OCI-LY7 (cell line): ENCODE data around the gene MRPL34. TPM values are rescaled to one million over a fixed set of nuclear protein-coding genes. Genes with fewer than 3 reads are reported as not detected.
"Not testable (repeated sequence)": the region's sequence is repeated elsewhere in the genome, so short reads cannot be mapped to it uniquely, and the experiment has no call there.

Source experiments
- BruUV-seq: library from RNA; stranded (reverse); fragments of 400-500 nt; replicated peaks from 2 replicates; lab custom pipeline; 2021; lab: Mats Ljungman, UMichigan
- CTCF ChIA-PET: fragments of 300-600 bp; sonication (Branson Sonifier 250); formaldehyde crosslinking; loops from one replicate; lab custom pipeline; 2022; ENCODE audit warnings: antibody characterized with exemption; ENCODE audit not compliant: unreplicated experiment; lab: Charles Lee
- POLR2A ChIA-PET: fragments of 300-600 bp; sonication (Branson Sonifier 250); formaldehyde crosslinking; loops from one replicate; lab custom pipeline; 2022; ENCODE audit warnings: antibody characterized with exemption; lab: Charles Lee
- DNase-seq: peaks from one replicate; pipeline ENCODE4 v3.0.0-alpha.2; 2015; ENCODE audit warnings: low spot score
- H2AFZ ChIP-seq: fragments of 200-600 bp; sonication (generic), shearing (Covaris generic); 2 replicates; pipeline ENCODE4 v1.6.1; 2014; ENCODE audit warnings: mild to moderate bottlenecking, antibody characterized with exemption, low read length, moderate library complexity
- H3K27ac ChIP-seq: fragments of 200-600 bp; sonication (generic); 2 replicates; pipeline ENCODE4 v1.5.1; 2014; ENCODE audit warnings: mixed run types, low read depth, mild to moderate bottlenecking, moderate library complexity, low read length, inconsistent platforms; ENCODE audit not compliant: poor library complexity, severe bottlenecking
- H3K36me3 ChIP-seq: fragments of 200-600 bp; sonication (generic); 2 replicates; pipeline ENCODE4 v1.6.1; 2014; ENCODE audit warnings: mild to moderate bottlenecking, antibody characterized with exemption, low read length, moderate library complexity, mixed read lengths; ENCODE audit not compliant: insufficient read depth
- H3K4me1 ChIP-seq: fragments of 200-600 bp; sonication (generic); 2 replicates; pipeline ENCODE4 v1.5.1; 2014; ENCODE audit warnings: mild to moderate bottlenecking, low read length; ENCODE audit not compliant: insufficient read depth, poor library complexity, severe bottlenecking
- H3K4me2 ChIP-seq: fragments of 200-600 bp; sonication (generic); 2 replicates; pipeline ENCODE4 v1.6.1; 2014; ENCODE audit warnings: mild to moderate bottlenecking, low read length
- H3K4me3 ChIP-seq: fragments of 200-600 bp; sonication (generic); 2 replicates; pipeline ENCODE4 v1.5.1; 2014; ENCODE audit warnings: mild to moderate bottlenecking, low read depth, low read length; ENCODE audit not compliant: poor library complexity, severe bottlenecking
- H3K79me2 ChIP-seq: fragments of 200-600 bp; sonication (generic); 2 replicates; pipeline ENCODE4 v1.6.1; 2016; ENCODE audit warnings: low read depth, mild to moderate bottlenecking, low read length, moderate library complexity, mixed read lengths; ENCODE audit not compliant: insufficient read depth
- H3K9me2 ChIP-seq: fragments of 200-600 bp; sonication (generic); 2 replicates; pipeline ENCODE4 v1.6.1; 2016; ENCODE audit warnings: mild to moderate bottlenecking, low read length, mixed read lengths; ENCODE audit not compliant: insufficient read depth
- H3K9me3 ChIP-seq: fragments of 200-600 bp; sonication (generic); 2 replicates; pipeline ENCODE4 v1.6.1; 2014; ENCODE audit warnings: mild to moderate bottlenecking, mixed run types, low read length, mixed read lengths
- H4K20me1 ChIP-seq: fragments of 200-600 bp; sonication (generic); 2 replicates; pipeline ENCODE4 v1.6.1; 2014; ENCODE audit warnings: mild to moderate bottlenecking, antibody characterized with exemption, low read length, moderate library complexity, mixed read lengths; ENCODE audit not compliant: insufficient read depth
- EZH2phosphoT487 ChIP-seq: fragments of 200-600 bp; sonication (generic); IDR thresholded peaks from 2 replicates; pipeline ENCODE4 v1.6.1; 2018; ENCODE audit warnings: low read depth, borderline replicate concordance, mild to moderate bottlenecking, mixed run types, antibody characterized with exemption, low read length, moderate library complexity, mixed read lengths
- intact Hi-C: fragments of 100-400 bp; cut with micrococcal nuclease; formaldehyde crosslinking; loops from one replicate; pipeline ENCODE4 v1.10.0; 2022; ENCODE audit not compliant: unreplicated experiment
- total RNA-seq, 2 experiments: library from RNA; depleted of rRNA in 1 of 2; stranded (reverse); fragments of >200 nt in 1 of 2; shearing (Covaris generic) in 1 of 2; gene quantifications; 2 replicates each; pipeline ENCODE4 v1.2.3, GENCODE V29; 2014 to 2022
- TF ChIP-seq, protein P1 (sequence below): fragments of 200-600 bp; sonication (generic); conservative IDR thresholded peaks from 2 replicates; pipeline ENCODE4 v1.5.1; 2014; ENCODE audit warnings: mild to moderate bottlenecking, antibody characterized with exemption, low read length, moderate library complexity, mixed read lengths

Gene MRPL34
- total RNA-seq, 2 experiments from 2014 or later: 173 to 174 TPM

DNA sequence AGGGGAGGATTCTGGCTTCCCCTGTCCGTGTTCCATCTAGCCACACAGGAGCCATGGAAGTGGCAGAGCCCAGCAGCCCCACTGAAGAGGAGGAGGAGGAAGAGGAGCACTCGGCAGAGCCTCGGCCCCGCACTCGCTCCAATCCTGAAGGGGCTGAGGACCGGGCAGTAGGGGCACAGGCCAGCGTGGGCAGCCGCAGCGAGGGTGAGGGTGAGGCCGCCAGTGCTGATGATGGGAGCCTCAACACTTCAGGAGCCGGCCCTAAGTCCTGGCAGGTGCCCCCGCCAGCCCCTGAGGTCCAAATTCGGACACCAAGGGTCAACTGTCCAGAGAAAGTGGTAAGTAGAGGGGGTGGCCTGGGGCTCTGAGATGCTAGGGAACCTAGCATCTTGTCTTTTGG, 36.9 kb upstream of the MRPL34 start:
- H3K27ac ChIP-seq: no peak overlapping the region
- CTCF ChIA-PET: no interaction called here
- H3K36me3 ChIP-seq: peaks cover 35% of the 10 kb centered on the region
- no peaks in the 10 kb centered on the region for H3K9me3 ChIP-seq
- no peak overlapping the region for H3K4me3 ChIP-seq
- no TSS peak for BruUV-seq
- H3K4me2 ChIP-seq: 0 out of 2 replicates have a peak overlapping the region, but pooled peaks have one; percentile 94
- H3K9me2 ChIP-seq: no peaks in the 10 kb centered on the region
- peaks cover 17% of the 10 kb centered on the region for H3K79me2 ChIP-seq
- TF ChIP-seq EZH2phosphoT487: no peak
- TF ChIP-seq, protein P1, sequence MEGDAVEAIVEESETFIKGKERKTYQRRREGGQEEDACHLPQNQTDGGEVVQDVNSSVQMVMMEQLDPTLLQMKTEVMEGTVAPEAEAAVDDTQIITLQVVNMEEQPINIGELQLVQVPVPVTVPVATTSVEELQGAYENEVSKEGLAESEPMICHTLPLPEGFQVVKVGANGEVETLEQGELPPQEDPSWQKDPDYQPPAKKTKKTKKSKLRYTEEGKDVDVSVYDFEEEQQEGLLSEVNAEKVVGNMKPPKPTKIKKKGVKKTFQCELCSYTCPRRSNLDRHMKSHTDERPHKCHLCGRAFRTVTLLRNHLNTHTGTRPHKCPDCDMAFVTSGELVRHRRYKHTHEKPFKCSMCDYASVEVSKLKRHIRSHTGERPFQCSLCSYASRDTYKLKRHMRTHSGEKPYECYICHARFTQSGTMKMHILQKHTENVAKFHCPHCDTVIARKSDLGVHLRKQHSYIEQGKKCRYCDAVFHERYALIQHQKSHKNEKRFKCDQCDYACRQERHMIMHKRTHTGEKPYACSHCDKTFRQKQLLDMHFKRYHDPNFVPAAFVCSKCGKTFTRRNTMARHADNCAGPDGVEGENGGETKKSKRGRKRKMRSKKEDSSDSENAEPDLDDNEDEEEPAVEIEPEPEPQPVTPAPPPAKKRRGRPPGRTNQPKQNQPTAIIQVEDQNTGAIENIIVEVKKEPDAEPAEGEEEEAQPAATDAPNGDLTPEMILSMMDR: no peak
- H2AFZ ChIP-seq: no peak overlapping the region
- no peaks in the 10 kb centered on the region for H4K20me1 ChIP-seq
- peaks cover 40% of the 10 kb centered on the region for H3K4me1 ChIP-seq
- no peak for DNase-seq
- POLR2A ChIA-PET: no interaction called here
- intact Hi-C loops: no loop called here

GRCh38 chr19:17274892-17275291, 30.8 kb upstream of the MRPL34 start:
- H3K27ac ChIP-seq, H3K4me3 ChIP-seq, H3K79me2 ChIP-seq, H3K9me2 ChIP-seq, H3K4me2 ChIP-seq, H3K4me1 ChIP-seq, intact Hi-C loops, POLR2A ChIA-PET, DNase-seq, H3K9me3 ChIP-seq, CTCF ChIA-PET, H2AFZ ChIP-seq, H4K20me1 ChIP-seq, BruUV-seq: not testable (repeated sequence)
- H3K36me3 ChIP-seq: peaks cover 83% of the 10 kb centered on the region

DNA sequence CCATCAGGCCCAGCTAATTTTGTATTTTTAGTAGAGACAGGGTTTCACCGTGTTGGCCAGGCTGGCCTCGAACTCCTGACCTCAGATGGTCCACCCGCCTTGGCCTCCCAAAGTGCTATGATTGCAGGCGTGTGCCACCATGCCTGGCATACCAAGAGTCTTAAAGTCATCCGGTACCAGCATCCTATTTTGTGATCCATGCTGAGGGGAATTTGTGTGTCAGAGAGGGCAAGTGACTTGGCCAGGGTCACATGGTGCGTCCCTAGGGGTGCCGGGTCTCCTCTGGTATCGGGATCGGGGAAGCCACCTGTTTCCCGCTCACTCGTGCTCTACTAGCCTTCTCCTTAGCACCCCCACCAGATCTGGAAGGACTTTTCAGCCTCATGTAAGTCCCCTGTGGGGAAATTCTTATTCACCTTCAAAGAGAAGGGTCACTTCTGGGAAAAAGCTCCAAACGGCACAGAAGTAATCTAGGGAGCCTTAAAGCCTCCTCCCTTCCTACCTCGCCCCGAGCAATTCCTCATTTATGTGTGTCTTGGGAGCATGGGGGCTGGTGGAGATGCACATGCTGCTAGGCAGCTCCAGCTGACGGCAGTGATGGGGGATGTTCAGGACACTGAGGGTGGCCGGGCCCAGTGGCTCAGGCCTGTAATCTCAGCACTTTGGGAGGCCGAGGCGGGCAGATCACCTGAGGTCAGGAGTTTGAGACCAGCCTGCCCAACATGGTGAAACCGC, 30.1 kb upstream of the MRPL34 start:
- BruUV-seq: no TSS peak
- Histone ChIP-seq H2AFZ (no peak overlapping the region), H3K4me1 (peaks cover 6% of the 10 kb centered on the region), H3K27ac (no peak overlapping the region), H3K36me3 (peaks cover 79% of the 10 kb centered on the region), H3K4me2 (no peak overlapping the region), H3K4me3 (no peak overlapping the region), H3K79me2 (no peaks in the 10 kb centered on the region), H3K9me3 (no peaks in the 10 kb centered on the region), H4K20me1 (no peaks in the 10 kb centered on the region), H3K9me2 (no peaks in the 10 kb centered on the region)
- intact Hi-C loops: no loop called here
- ChIA-PET POLR2A (interaction anchor here (1.5 kb wide), 1 partner anchor 9 kb away, joined by 4 read pairs; the partner anchor contains the start of gene BABAM1), CTCF (no interaction called here)
- no peak for DNase-seq
- TF ChIP-seq, protein P1: no peak
- TF ChIP-seq EZH2phosphoT487: no peak
